Parathyroid adenoma (tissue), 2 donors: ENCODE results near the gene FBXL13.

Experiments used
- H2AFZ ChIP-seq: fragments of 300-600 bp; sonication (generic); one replicate; pipeline ENCODE4 v1.7.0; 2017; ENCODE audit warnings: antibody characterized with exemption, mild to moderate bottlenecking
- H3K27ac ChIP-seq: fragments of 300-600 bp; sonication (generic); one replicate; pipeline ENCODE4 v1.7.0; 2017
- H3K27me3 ChIP-seq: fragments of 300-600 bp; sonication (generic); one replicate; pipeline ENCODE4 v1.7.0; 2017; ENCODE audit warnings: low read length; ENCODE audit not compliant: control insufficient read depth, insufficient read depth
- H3K36me3 ChIP-seq: fragments of 300-600 bp; sonication (generic); one replicate; pipeline ENCODE4 v1.7.0; 2017; ENCODE audit warnings: low read length; ENCODE audit not compliant: control insufficient read depth, insufficient read depth
- H3K4me1 ChIP-seq: fragments of 300-600 bp; sonication (generic); one replicate; pipeline ENCODE4 v1.7.0; 2017; ENCODE audit warnings: control low read depth
- H3K4me2 ChIP-seq: fragments of 300-600 bp; sonication (generic); one replicate; pipeline ENCODE4 v1.7.0; 2017; ENCODE audit warnings: low read length
- H3K4me3 ChIP-seq: fragments of 300-600 bp; sonication (generic); one replicate; pipeline ENCODE4 v1.7.0; 2017; ENCODE audit warnings: low read depth, low read length
- H3K79me2 ChIP-seq: fragments of 300-600 bp; sonication (generic); one replicate; pipeline ENCODE4 v1.7.0; 2017; ENCODE audit warnings: control low read depth
- H3K9ac ChIP-seq: fragments of 300-600 bp; sonication (generic); one replicate; pipeline ENCODE4 v1.7.0; 2017; ENCODE audit warnings: mild to moderate bottlenecking
- H3K9me3 ChIP-seq: fragments of 300-600 bp; sonication (generic); one replicate; pipeline ENCODE4 v1.7.0; 2017; ENCODE audit warnings: low read length; ENCODE audit not compliant: control insufficient read depth
- TF ChIP-seq, protein P1 (sequence below): fragments of 300-600 bp; sonication (generic); IDR thresholded peaks from one replicate; pipeline ENCODE4 v1.7.0; 2017; ENCODE audit warnings: antibody characterized with exemption, mild to moderate bottlenecking
- donor health status: primary hyperparathyroidism.

Gene FBXL13

DNA sequence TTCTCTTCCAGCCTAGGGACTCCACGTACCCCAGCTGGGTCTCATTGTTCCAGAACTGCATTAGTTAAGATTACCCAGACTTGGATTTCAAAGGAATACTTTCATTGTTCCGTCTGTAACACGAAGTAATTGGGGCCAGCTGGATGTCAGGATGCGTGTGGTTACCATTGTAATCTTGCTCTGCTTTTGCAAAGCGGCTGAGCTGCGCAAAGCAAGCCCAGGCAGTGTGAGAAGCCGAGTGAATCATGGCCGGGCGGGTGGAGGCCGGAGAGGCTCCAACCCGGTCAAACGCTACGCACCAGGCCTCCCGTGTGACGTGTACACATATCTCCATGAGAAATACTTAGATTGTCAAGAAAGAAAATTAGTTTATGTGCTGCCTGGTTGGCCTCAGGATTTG is 140.8 kb downstream of the FBXL13 start:
- Histone ChIP-seq H3K9me3 (no peaks in the 10 kb centered on the region), H3K36me3 (no peaks in the 10 kb centered on the region), H3K27me3 (no peaks in the 10 kb centered on the region), H3K4me2 (no peak overlapping the region), H3K79me2 (no peaks in the 10 kb centered on the region), H3K27ac (no peak overlapping the region), H3K4me1 (no peaks in the 10 kb centered on the region), H3K9ac (no peak overlapping the region), H2AFZ (no peak overlapping the region), H3K4me3 (no peak overlapping the region)
- TF ChIP-seq, protein P1, sequence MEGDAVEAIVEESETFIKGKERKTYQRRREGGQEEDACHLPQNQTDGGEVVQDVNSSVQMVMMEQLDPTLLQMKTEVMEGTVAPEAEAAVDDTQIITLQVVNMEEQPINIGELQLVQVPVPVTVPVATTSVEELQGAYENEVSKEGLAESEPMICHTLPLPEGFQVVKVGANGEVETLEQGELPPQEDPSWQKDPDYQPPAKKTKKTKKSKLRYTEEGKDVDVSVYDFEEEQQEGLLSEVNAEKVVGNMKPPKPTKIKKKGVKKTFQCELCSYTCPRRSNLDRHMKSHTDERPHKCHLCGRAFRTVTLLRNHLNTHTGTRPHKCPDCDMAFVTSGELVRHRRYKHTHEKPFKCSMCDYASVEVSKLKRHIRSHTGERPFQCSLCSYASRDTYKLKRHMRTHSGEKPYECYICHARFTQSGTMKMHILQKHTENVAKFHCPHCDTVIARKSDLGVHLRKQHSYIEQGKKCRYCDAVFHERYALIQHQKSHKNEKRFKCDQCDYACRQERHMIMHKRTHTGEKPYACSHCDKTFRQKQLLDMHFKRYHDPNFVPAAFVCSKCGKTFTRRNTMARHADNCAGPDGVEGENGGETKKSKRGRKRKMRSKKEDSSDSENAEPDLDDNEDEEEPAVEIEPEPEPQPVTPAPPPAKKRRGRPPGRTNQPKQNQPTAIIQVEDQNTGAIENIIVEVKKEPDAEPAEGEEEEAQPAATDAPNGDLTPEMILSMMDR, result no peak

DNA sequence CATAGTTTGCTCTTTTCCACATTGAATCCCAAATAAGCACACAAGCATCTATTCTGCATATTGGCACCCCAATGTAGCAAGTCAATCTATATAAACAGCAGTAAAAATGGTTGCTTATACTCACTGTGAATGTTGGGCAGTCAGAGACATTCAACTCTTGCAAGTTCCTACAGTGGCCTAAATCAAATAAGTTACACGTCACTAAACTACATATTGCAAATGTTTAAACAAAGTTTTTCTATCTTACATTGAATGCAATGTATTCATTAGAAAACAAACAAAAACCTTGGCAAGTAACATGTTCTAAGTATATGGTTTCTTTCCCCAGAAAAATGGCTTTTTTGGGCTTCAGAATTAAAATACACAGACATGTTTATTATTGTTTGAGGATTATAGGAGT is 142.8 kb downstream of the FBXL13 start:
- TF ChIP-seq, protein P1, result no peak
- Histone ChIP-seq H3K79me2 (no peaks in the 10 kb centered on the region), H3K27me3 (no peaks in the 10 kb centered on the region), H2AFZ (no peak overlapping the region), H3K9ac (no peak overlapping the region), H3K4me3 (no peak overlapping the region), H3K4me2 (no peak overlapping the region), H3K4me1 (no peaks in the 10 kb centered on the region), H3K9me3 (no peaks in the 10 kb centered on the region), H3K36me3 (no peaks in the 10 kb centered on the region), H3K27ac (no peak overlapping the region)

DNA sequence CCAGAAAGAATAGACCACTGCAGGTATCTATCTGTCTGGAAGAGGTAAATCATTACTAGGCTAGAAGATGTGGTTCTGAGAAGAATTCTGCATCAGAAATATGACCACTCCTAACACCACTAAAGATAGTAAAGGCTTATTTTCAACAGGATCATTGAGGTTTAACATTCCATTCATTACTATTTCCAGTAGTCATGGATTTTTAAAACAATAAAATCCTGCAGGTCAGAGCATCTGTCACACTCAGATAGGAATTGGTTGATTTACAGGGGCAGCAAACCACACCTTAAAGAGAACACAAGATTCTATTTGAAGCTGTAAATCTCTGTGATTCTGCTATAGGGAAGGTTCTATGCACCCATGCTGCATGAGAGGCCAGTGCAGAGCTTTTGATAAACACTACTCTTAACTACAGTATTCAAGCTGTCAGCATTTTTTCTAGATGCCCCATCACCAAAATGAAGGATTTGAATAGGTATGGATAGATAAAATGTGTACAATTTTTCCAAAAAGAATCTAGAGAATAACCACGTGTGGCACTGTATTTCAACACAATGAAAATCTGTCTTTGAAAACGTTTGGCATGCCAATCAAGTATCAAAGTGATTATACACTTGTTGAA is 147.2 kb downstream of the FBXL13 start:
- Histone ChIP-seq H3K79me2 (no peaks in the 10 kb centered on the region), H3K4me2 (no peak overlapping the region), H3K4me1 (no peaks in the 10 kb centered on the region), H3K9ac (no peak overlapping the region), H3K4me3 (no peak overlapping the region), H2AFZ (no peak overlapping the region), H3K27me3 (no peaks in the 10 kb centered on the region), H3K27ac (no peak overlapping the region), H3K9me3 (no peaks in the 10 kb centered on the region), H3K36me3 (no peaks in the 10 kb centered on the region)
- TF ChIP-seq, protein P1, result no peak

DNA sequence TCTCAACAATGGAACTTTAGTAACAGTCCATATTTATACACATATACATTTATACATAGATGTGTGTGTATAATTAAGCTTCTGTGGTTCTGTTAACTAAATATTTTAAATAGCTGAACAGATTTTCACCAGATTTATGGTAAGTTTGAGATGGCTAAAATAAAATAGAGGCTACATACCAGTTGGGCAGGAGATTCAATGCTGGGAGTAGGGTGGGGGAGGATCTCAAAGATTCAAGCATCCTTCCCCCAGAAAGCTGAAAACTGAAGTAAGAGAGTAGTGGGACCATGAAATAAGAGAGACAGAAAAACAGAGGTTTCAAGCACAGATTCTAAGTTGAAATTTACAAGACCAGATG is 147.8 kb downstream of the FBXL13 start:
- H3K9ac ChIP-seq, result no peak overlapping the region
- no peaks in the 10 kb centered on the region for H3K4me1 ChIP-seq
- no peaks in the 10 kb centered on the region for H3K79me2 ChIP-seq
- no peaks in the 10 kb centered on the region for H3K27me3 ChIP-seq
- no peak overlapping the region for H3K4me3 ChIP-seq
- TF ChIP-seq, protein P1, result no peak
- no peak overlapping the region for H3K27ac ChIP-seq
- no peaks in the 10 kb centered on the region for H3K9me3 ChIP-seq
- H2AFZ ChIP-seq, result no peak overlapping the region
- no peaks in the 10 kb centered on the region for H3K36me3 ChIP-seq
- H3K4me2 ChIP-seq, result no peak overlapping the region
